Measurements from ENCODE around the gene TBXA2R. TPM values are rescaled to one million over a fixed set of nuclear protein-coding genes. Genes with fewer than 3 reads are reported as not detected.

The TBXA2R gene
- total RNA-seq, 1 donor from 2014 or later: 0.39 TPM

DNA sequence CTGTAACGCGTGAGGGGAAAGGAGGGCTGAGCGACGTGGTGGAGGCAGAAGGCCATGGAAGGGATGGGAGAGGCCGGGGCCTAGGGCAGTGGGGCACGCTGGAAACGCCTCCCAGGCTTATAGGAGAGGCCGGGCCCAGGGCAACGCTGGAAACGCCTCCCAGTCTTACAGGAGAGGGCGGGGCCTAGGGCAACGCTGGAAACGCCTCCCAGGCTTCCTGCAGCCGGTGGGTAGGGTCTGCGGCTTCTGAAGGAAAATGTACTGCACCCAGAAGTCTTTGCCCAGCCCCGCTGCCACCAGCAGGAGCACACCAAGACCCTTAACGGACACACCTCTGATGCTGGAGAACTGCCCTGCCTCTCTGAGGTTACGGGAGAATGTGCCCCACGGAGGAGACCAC, 10.8 kb upstream of the TBXA2R start:
- no peaks in the 10 kb centered on the region for H3K4me1 Mint-ChIP-seq (ENCODE audit: low read depth, unreplicated experiment)
- DNase-seq (ENCODE audit: low read depth): no peak
- Histone ChIP-seq H3K36me3 (ENCODE audit: insufficient read depth, low read length) (no peaks in the 10 kb centered on the region), H3K9ac (ENCODE audit: low read length) (no peak overlapping the region), H3K27ac (ENCODE audit: low read depth, low read length) (no peak overlapping the region), H3K4me2 (ENCODE audit: low read length) (no peak overlapping the region), H4K20me1 (ENCODE audit: insufficient read depth, low read length) (peaks cover 5% of the 10 kb centered on the region), H3K79me2 (ENCODE audit: insufficient read depth, low read length) (peaks cover 3% of the 10 kb centered on the region), H3K4me3 (ENCODE audit: insufficient read depth, low read depth, low read length) (no peak overlapping the region), H3K9me3 (ENCODE audit: insufficient read depth, low read depth, low read length) (no peaks in the 10 kb centered on the region), H3K27me3 (ENCODE audit: insufficient read depth, low read length) (no peaks in the 10 kb centered on the region), H2AFZ (ENCODE audit: low read depth, low read length) (no peak overlapping the region), H3K4me1 (ENCODE audit: insufficient read depth, low read length) (no peaks in the 10 kb centered on the region)
- H3K9me3 Mint-ChIP-seq (ENCODE audit: unreplicated experiment): no peaks in the 10 kb centered on the region
- H3K36me3 Mint-ChIP-seq (ENCODE audit: low read depth, unreplicated experiment): peaks cover 6% of the 10 kb centered on the region
- TF ChIP-seq EZH2 (IDR thresholded peaks at IDR 0.05; ENCODE audit: insufficient read depth, low read length) (no peak), CTCF (IDR thresholded peaks at IDR 0.05; ENCODE audit: insufficient read depth, low read depth, low read length) (no peak)
- no peak overlapping the region for H3K4me3 Mint-ChIP-seq (ENCODE audit: unreplicated experiment)
- no peaks in the 10 kb centered on the region for H3K27me3 Mint-ChIP-seq (ENCODE audit: low read depth, unreplicated experiment)
- H3K27ac Mint-ChIP-seq (ENCODE audit: unreplicated experiment): no peak overlapping the region
- FAIRE-seq: no peak

DNA sequence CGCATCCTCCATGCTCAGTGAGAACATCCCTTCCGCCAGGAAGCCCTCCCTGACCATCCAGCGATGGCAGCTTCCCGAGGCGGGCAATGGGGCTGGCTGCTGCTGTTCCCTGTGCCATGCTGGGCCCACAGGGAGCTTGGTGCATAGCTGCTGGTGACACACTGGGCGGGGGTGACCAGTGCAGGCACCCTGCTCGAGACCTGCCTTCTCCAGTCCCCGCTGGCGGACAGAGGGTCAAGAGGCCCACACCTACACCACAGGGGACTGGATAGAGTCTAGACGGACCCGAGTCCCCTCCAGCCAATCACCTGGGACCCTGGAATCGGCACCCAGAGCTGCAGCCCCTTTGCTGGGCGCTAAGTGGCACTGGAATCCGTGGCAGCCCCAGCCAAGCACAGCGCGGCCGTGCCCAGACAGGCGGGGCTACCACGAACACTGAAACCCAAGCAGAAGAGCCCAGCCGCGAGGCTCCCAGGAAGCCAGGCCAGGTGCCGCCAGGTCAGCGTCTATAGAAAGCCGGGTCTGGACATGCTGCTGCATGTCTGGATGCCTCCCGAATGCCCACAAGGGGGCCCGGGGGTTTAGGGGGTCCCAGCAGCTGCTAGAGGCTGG, 9.0 kb upstream of the TBXA2R start:
- no peak for TF ChIP-seq EZH2 (IDR thresholded peaks at IDR 0.05; ENCODE audit: insufficient read depth, low read length)
- TF ChIP-seq CTCF (IDR thresholded peaks at IDR 0.05; ENCODE audit: insufficient read depth, low read depth, low read length): no peak
- Histone ChIP-seq H2AFZ (ENCODE audit: low read depth, low read length) (no peak overlapping the region), H3K27ac (ENCODE audit: low read depth, low read length) (no peak overlapping the region), H4K20me1 (ENCODE audit: insufficient read depth, low read length) (no peaks in the 10 kb centered on the region), H3K4me2 (ENCODE audit: low read length) (no peak overlapping the region), H3K79me2 (ENCODE audit: insufficient read depth, low read length) (no peaks in the 10 kb centered on the region), H3K9ac (ENCODE audit: low read length) (no peak overlapping the region), H3K9me3 (ENCODE audit: insufficient read depth, low read depth, low read length) (no peaks in the 10 kb centered on the region), H3K27me3 (ENCODE audit: insufficient read depth, low read length) (no peaks in the 10 kb centered on the region), H3K4me1 (ENCODE audit: insufficient read depth, low read length) (no peaks in the 10 kb centered on the region), H3K4me3 (ENCODE audit: insufficient read depth, low read depth, low read length) (no peak overlapping the region), H3K36me3 (ENCODE audit: insufficient read depth, low read length) (no peaks in the 10 kb centered on the region)
- DNase-seq (ENCODE audit: low read depth) (no peak), FAIRE-seq (no peak)
- H3K4me3 Mint-ChIP-seq (ENCODE audit: unreplicated experiment): no peak overlapping the region
- H3K9me3 Mint-ChIP-seq (ENCODE audit: unreplicated experiment): no peaks in the 10 kb centered on the region
- no peaks in the 10 kb centered on the region for H3K4me1 Mint-ChIP-seq (ENCODE audit: low read depth, unreplicated experiment)
- peaks cover 8% of the 10 kb centered on the region for H3K36me3 Mint-ChIP-seq (ENCODE audit: low read depth, unreplicated experiment)
- H3K27ac Mint-ChIP-seq (ENCODE audit: unreplicated experiment): peak overlapping the region; percentile 26
- H3K27me3 Mint-ChIP-seq (ENCODE audit: low read depth, unreplicated experiment): no peaks in the 10 kb centered on the region

- no peaks in the 10 kb centered on the region for H3K9me3 ChIP-seq (ENCODE audit: insufficient read depth, low read depth, low read length)
- no peak overlapping the region for H3K9ac ChIP-seq (ENCODE audit: low read length)
- no peaks in the 10 kb centered on the region for H3K79me2 ChIP-seq (ENCODE audit: insufficient read depth, low read length)
- no peaks in the 10 kb centered on the region for H3K4me1 ChIP-seq (ENCODE audit: insufficient read depth, low read length)
- no peaks in the 10 kb centered on the region for H3K27me3 ChIP-seq (ENCODE audit: insufficient read depth, low read length)
- no peaks in the 10 kb centered on the region for H3K4me1 Mint-ChIP-seq (ENCODE audit: low read depth, unreplicated experiment)
- no peak overlapping the region for H3K27ac ChIP-seq (ENCODE audit: low read depth, low read length)
- H3K4me2 ChIP-seq (ENCODE audit: low read length): no peak overlapping the region
- no peak for DNase-seq (ENCODE audit: low read depth)
- no peak overlapping the region for H3K4me3 Mint-ChIP-seq (ENCODE audit: unreplicated experiment)
- no peak overlapping the region for H2AFZ ChIP-seq (ENCODE audit: low read depth, low read length)
- no peak for FAIRE-seq
- H4K20me1 ChIP-seq (ENCODE audit: insufficient read depth, low read length): peaks cover 5% of the 10 kb centered on the region
- H3K4me3 ChIP-seq (ENCODE audit: insufficient read depth, low read depth, low read length): no peak overlapping the region
- no peaks in the 10 kb centered on the region for H3K27me3 Mint-ChIP-seq (ENCODE audit: low read depth, unreplicated experiment)
- TF ChIP-seq EZH2 (IDR thresholded peaks at IDR 0.05; ENCODE audit: insufficient read depth, low read length) (no peak), CTCF (IDR thresholded peaks at IDR 0.05; ENCODE audit: insufficient read depth, low read depth, low read length) (no peak)
- no peaks in the 10 kb centered on the region for H3K36me3 ChIP-seq (ENCODE audit: insufficient read depth, low read length)
- peaks cover 11% of the 10 kb centered on the region for H3K36me3 Mint-ChIP-seq (ENCODE audit: low read depth, unreplicated experiment)
- no peak overlapping the region for H3K27ac Mint-ChIP-seq (ENCODE audit: unreplicated experiment)
- H3K9me3 Mint-ChIP-seq (ENCODE audit: unreplicated experiment): no peaks in the 10 kb centered on the region
Observed at GRCh38 chr19:3614858-3615505, 8.3 kb upstream of the TBXA2R start.

Measured in astrocyte (in vitro differentiated cells and primary cell).